ENCODE measurements around the gene SIRPA. TPM values are rescaled to one million over a fixed set of nuclear protein-coding genes. Genes with fewer than 3 reads are reported as not detected.

SIRPA gene
- total and polyA plus RNA-seq, 2 experiments from 2014 or later: 93.3 to 101 TPM

DNA sequence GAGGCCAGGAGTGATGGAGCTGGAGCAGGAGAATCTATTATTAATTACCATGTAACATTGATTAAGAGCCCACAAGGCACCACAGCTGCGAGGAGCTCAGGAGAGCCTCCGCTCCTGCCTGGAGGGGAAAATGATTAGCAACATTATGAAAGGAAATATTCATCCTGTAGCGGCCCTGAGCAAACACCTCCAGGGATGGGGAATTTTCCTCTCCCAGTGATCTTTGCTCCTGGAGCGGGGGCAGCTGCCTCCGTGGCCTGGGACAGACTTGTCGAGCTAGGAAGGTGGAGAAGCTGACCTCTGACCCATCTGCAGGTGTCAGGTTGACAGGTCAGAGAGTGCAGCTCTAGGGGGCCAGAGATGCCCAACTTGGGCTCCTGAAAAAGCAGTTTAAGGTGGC, 40.1 kb upstream of the SIRPA start:
- no peak for TF ChIP-seq EZH2 (IDR thresholded peaks at IDR 0.05; ENCODE audit: insufficient read depth, poor library complexity, severe bottlenecking)
- TF ChIP-seq EZH2phosphoT487 (IDR thresholded peaks at IDR 0.05; ENCODE audit: insufficient read depth, low read depth): no peak
- no peak for DNase-seq
- H2AFZ ChIP-seq: no peak overlapping the region
- no peaks in the 10 kb centered on the region for H3K9me3 ChIP-seq (ENCODE audit: low read depth)
- in situ Hi-C loops (cut with MboI): no loop called here
- H3K79me2 ChIP-seq (ENCODE audit: insufficient read depth): no peaks in the 10 kb centered on the region
- 94 to 95% methylated on average over 6 of the region's 6 CpGs for WGBS, 2 experiments (ENCODE audit: low coverage in 1 of 2, low lambda C conversion rate in 2 of 2, missing lambda C conversion rate in 2 of 2)
- peaks cover 17% of the 10 kb centered on the region for H3K4me1 ChIP-seq (ENCODE audit: insufficient read depth)
- H3K36me3 ChIP-seq (ENCODE audit: low read depth): no peaks in the 10 kb centered on the region
- H4K20me1 ChIP-seq (ENCODE audit: insufficient read depth): no peaks in the 10 kb centered on the region
- no peak overlapping the region for H3K4me2 ChIP-seq (ENCODE audit: unreplicated experiment)
- no peaks in the 10 kb centered on the region for H3K9me2 ChIP-seq (ENCODE audit: insufficient read depth)
- H3K27me3 ChIP-seq (replicated peaks; ENCODE audit: insufficient read depth): no peaks in the 10 kb centered on the region
- H3K4me3 ChIP-seq: no peak overlapping the region
- peaks cover 14% of the 10 kb centered on the region for H3F3A ChIP-seq (ENCODE audit: insufficient read depth)
- no peak overlapping the region for H3K27ac ChIP-seq
- no peak overlapping the region for H3K9ac ChIP-seq

DNA sequence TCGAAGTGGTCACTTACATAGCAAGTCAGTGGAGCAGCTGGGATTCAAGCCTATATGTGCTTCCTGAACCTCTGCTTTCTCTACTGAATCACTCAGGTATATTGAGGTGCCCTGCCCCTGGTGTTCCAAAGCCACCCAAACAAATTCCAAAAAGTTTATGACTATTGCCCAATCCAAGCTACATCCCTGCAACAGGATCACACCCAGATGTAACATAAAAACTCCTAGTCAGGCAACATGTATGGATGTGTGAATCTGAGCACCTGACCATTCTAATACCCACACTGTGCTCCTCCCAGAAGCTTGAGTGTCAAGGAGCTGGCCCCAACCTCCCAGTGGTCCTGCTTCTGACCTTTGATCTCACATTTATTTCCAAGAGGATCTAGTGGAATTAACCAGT, 39.5 kb upstream of the SIRPA start:
- no peaks in the 10 kb centered on the region for H3K27me3 ChIP-seq (replicated peaks; ENCODE audit: insufficient read depth)
- TF ChIP-seq EZH2phosphoT487 (IDR thresholded peaks at IDR 0.05; ENCODE audit: insufficient read depth, low read depth) (no peak), EZH2 (IDR thresholded peaks at IDR 0.05; ENCODE audit: insufficient read depth, poor library complexity, severe bottlenecking) (no peak)
- in situ Hi-C loops (cut with MboI): no loop called here

DNA sequence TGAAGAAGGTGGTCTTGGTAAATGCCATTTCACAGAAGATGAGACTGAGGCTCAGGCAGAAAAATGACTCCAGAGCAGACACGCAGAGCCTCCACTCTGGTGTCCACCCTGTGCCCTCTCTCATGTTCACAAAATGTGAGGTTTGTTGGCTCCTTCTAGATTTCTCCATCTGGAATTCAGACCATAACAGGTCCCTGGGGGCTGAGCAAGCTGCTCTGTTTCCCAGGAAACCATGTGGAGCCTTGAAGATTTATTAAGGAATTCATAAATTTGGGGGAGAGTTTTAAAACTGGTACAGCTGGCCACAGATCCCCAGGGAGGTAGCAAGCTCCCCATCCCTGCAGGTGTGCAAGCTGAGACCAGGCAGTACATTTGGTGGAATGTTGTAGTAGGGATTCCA, 38.8 kb upstream of the SIRPA start:
- in situ Hi-C loops (cut with MboI): no loop called here
- TF ChIP-seq EZH2 (IDR thresholded peaks at IDR 0.05; ENCODE audit: insufficient read depth, poor library complexity, severe bottlenecking): no peak
- no peak for TF ChIP-seq EZH2phosphoT487 (IDR thresholded peaks at IDR 0.05; ENCODE audit: insufficient read depth, low read depth)
- H3K27me3 ChIP-seq (replicated peaks; ENCODE audit: insufficient read depth): no peaks in the 10 kb centered on the region
- peaks cover 29% of the 10 kb centered on the region for H3K4me1 ChIP-seq (ENCODE audit: insufficient read depth)
- H3K9ac ChIP-seq: no peak overlapping the region
- DNase-seq: peak; percentile 68
- no peaks in the 10 kb centered on the region for H3K36me3 ChIP-seq (ENCODE audit: low read depth)
- 6 to 29% methylated on average over 1 of the region's 1 CpG for WGBS, 2 experiments (ENCODE audit: low coverage in 1 of 2, low lambda C conversion rate in 2 of 2, missing lambda C conversion rate in 2 of 2)
- no peak overlapping the region for H3K4me2 ChIP-seq (ENCODE audit: unreplicated experiment)
- no peaks in the 10 kb centered on the region for H4K20me1 ChIP-seq (ENCODE audit: insufficient read depth)
- H3K4me3 ChIP-seq: no peak overlapping the region
- no peaks in the 10 kb centered on the region for H3K9me3 ChIP-seq (ENCODE audit: low read depth)
- no peaks in the 10 kb centered on the region for H3K79me2 ChIP-seq (ENCODE audit: insufficient read depth)
- peaks cover 26% of the 10 kb centered on the region for H3F3A ChIP-seq (ENCODE audit: insufficient read depth)
- no peak overlapping the region for H2AFZ ChIP-seq
- H3K27ac ChIP-seq: no peak overlapping the region
- no peaks in the 10 kb centered on the region for H3K9me2 ChIP-seq (ENCODE audit: insufficient read depth)

More for the DNA sequence above, 39.5 kb upstream of the SIRPA start:
- H3K9ac ChIP-seq: no peak overlapping the region
- H3F3A ChIP-seq (ENCODE audit: insufficient read depth): peaks cover 19% of the 10 kb centered on the region
- no peaks in the 10 kb centered on the region for H3K79me2 ChIP-seq (ENCODE audit: insufficient read depth)
- no peak overlapping the region for H2AFZ ChIP-seq
- H3K27ac ChIP-seq: no peak overlapping the region
- 69 to 70% methylated on average over 1 of the region's 1 CpG for WGBS, 2 experiments (ENCODE audit: low coverage in 1 of 2, low lambda C conversion rate in 2 of 2, missing lambda C conversion rate in 2 of 2)
- no peak overlapping the region for H3K4me3 ChIP-seq
- no peak for DNase-seq
- H4K20me1 ChIP-seq (ENCODE audit: insufficient read depth): no peaks in the 10 kb centered on the region
- H3K36me3 ChIP-seq (ENCODE audit: low read depth): no peaks in the 10 kb centered on the region
- H3K4me2 ChIP-seq (ENCODE audit: unreplicated experiment): no peak overlapping the region
- peaks cover 22% of the 10 kb centered on the region for H3K4me1 ChIP-seq (ENCODE audit: insufficient read depth)
- no peaks in the 10 kb centered on the region for H3K9me3 ChIP-seq (ENCODE audit: low read depth)
- H3K9me2 ChIP-seq (ENCODE audit: insufficient read depth): no peaks in the 10 kb centered on the region

DNA sequence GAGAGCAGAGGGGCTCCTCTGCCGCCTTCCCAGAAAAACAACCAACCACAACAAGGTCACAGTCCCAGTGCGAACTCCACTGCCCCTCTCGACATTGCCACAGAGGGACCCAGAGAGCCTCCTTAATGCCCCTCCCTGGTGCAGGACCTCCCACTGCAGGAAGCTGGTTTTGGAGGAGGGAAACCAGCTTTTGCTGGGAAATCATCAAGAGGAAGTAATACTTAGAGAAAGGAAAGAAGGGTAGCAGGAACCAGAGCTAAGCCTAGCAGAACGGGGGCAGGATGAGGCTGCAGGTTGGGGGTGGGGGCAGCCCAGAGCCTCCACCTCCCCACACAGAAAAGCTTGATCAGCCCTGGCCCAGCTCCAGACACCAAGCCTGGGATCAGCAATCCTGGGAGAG, 37.7 kb upstream of the SIRPA start:
- H3K27ac ChIP-seq: no peak overlapping the region
- 90 to 92% methylated on average over 4 of the region's 4 CpGs for WGBS, 2 experiments (ENCODE audit: low coverage in 1 of 2, low lambda C conversion rate in 2 of 2, missing lambda C conversion rate in 2 of 2)
- no peak overlapping the region for H2AFZ ChIP-seq
- no peak for DNase-seq
- in situ Hi-C loops (cut with MboI): no loop called here
- TF ChIP-seq EZH2 (IDR thresholded peaks at IDR 0.05; ENCODE audit: insufficient read depth, poor library complexity, severe bottlenecking): no peak
- no peak for TF ChIP-seq EZH2phosphoT487 (IDR thresholded peaks at IDR 0.05; ENCODE audit: insufficient read depth, low read depth)
- peaks cover 37% of the 10 kb centered on the region for H3F3A ChIP-seq (ENCODE audit: insufficient read depth)
- no peak overlapping the region for H3K9ac ChIP-seq
- H3K4me1 ChIP-seq (ENCODE audit: insufficient read depth): peaks cover 39% of the 10 kb centered on the region
- no peaks in the 10 kb centered on the region for H4K20me1 ChIP-seq (ENCODE audit: insufficient read depth)
- H3K36me3 ChIP-seq (ENCODE audit: low read depth): no peaks in the 10 kb centered on the region
- no peaks in the 10 kb centered on the region for H3K27me3 ChIP-seq (replicated peaks; ENCODE audit: insufficient read depth)
- H3K4me2 ChIP-seq (ENCODE audit: unreplicated experiment): no peak overlapping the region
- no peaks in the 10 kb centered on the region for H3K9me2 ChIP-seq (ENCODE audit: insufficient read depth)
- H3K9me3 ChIP-seq (ENCODE audit: low read depth): no peaks in the 10 kb centered on the region
- no peak overlapping the region for H3K4me3 ChIP-seq
- no peaks in the 10 kb centered on the region for H3K79me2 ChIP-seq (ENCODE audit: insufficient read depth)

DNA sequence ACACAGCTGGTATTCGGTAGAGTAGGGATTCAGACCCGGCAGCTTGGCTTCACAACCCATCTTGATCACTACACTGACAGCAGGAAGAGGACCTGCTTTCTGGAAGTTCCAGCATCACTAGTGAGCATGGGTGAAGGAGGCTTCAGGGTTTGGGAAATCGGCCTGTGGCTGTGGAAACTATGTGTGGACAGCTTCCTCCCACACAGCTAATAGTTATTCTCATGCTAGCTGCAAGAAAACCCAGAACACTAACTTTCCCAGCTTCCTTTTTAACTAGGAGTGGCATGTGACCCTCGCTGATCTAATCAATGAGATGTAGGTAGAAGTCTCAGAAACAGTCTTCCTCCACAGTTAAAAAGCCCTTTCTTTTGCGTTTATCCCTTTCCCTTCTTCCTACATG, 36.3 kb upstream of the SIRPA start:
- Histone ChIP-seq H3K4me2 (ENCODE audit: unreplicated experiment) (no peak overlapping the region), H3K36me3 (ENCODE audit: low read depth) (no peaks in the 10 kb centered on the region), H4K20me1 (ENCODE audit: insufficient read depth) (no peaks in the 10 kb centered on the region), H3K9me3 (ENCODE audit: low read depth) (no peaks in the 10 kb centered on the region), H3K27me3 (replicated peaks; ENCODE audit: insufficient read depth) (no peaks in the 10 kb centered on the region), H3K27ac (peak overlapping the region; percentile 97), H3K9me2 (ENCODE audit: insufficient read depth) (no peaks in the 10 kb centered on the region), H3K9ac (peak overlapping the region; percentile 82), H3K4me1 (ENCODE audit: insufficient read depth) (peaks cover 40% of the 10 kb centered on the region), H2AFZ (no peak overlapping the region), H3K4me3 (no peak overlapping the region), H3F3A (ENCODE audit: insufficient read depth) (peaks cover 42% of the 10 kb centered on the region), H3K79me2 (ENCODE audit: insufficient read depth) (no peaks in the 10 kb centered on the region)
- WGBS, 2 experiments (ENCODE audit: low coverage in 1 of 2, low lambda C conversion rate in 2 of 2, missing lambda C conversion rate in 2 of 2): 67 to 72% methylated on average over 5 of the region's 5 CpGs
- in situ Hi-C loops (cut with MboI): no loop called here
- peak; percentile 82 for DNase-seq
- TF ChIP-seq EZH2 (IDR thresholded peaks at IDR 0.05; ENCODE audit: insufficient read depth, poor library complexity, severe bottlenecking): no peak
- TF ChIP-seq EZH2phosphoT487 (IDR thresholded peaks at IDR 0.05; ENCODE audit: insufficient read depth, low read depth): no peak

All from GM23248 (cell line).